ENCODE measurements around the gene HTR2B.

HTR2B gene

GRCh38 chr2:231134910-231135655, 10.2 kb upstream of the HTR2B start:
- no peak for TF ChIP-seq CTCF (IDR thresholded peaks at IDR 0.05; ENCODE audit: low read depth, low read length)
- no peak for DNase-seq (ENCODE audit: low read depth, low spot score)
- in situ Hi-C loops (cut with HindIII; ENCODE audit: low sequenced_read_pairs) = no loop called here
- no peak overlapping the region for H3K4me3 ChIP-seq (ENCODE audit: low read depth, low read length)

GRCh38 chr2:231133365-231134099, 8.7 kb upstream of the HTR2B start:
- no peak overlapping the region for H3K4me3 ChIP-seq (ENCODE audit: low read depth, low read length)
- DNase-seq (ENCODE audit: low read depth, low spot score) = no peak
- no peak for TF ChIP-seq CTCF (IDR thresholded peaks at IDR 0.05; ENCODE audit: low read depth, low read length)
- in situ Hi-C loops (cut with HindIII; ENCODE audit: low sequenced_read_pairs) = no loop called here

- H3K4me3 ChIP-seq (ENCODE audit: low read depth, low read length) = no peak overlapping the region
- TF ChIP-seq CTCF (IDR thresholded peaks at IDR 0.05; ENCODE audit: low read depth, low read length) = no peak
- in situ Hi-C loops (cut with HindIII; ENCODE audit: low sequenced_read_pairs) = no loop called here
Measured at GRCh38 chr2:231132129-231132528, 7.3 kb upstream of the HTR2B start.

GRCh38 chr2:231130336-231131056, 5.7 kb upstream of the HTR2B start:
- H3K4me3 ChIP-seq (ENCODE audit: low read depth, low read length) = no peak overlapping the region
- no peak for TF ChIP-seq CTCF (IDR thresholded peaks at IDR 0.05; ENCODE audit: low read depth, low read length)
- DNase-seq (ENCODE audit: low read depth, low spot score) = no peak
- in situ Hi-C loops (cut with HindIII; ENCODE audit: low sequenced_read_pairs) = no loop called here

More at GRCh38 chr2:231132129-231132528, 7.3 kb upstream of the HTR2B start:
- DNase-seq (ENCODE audit: low read depth, low spot score) = no peak

- in situ Hi-C loops (cut with HindIII; ENCODE audit: low sequenced_read_pairs) = no loop called here
- DNase-seq (ENCODE audit: low read depth, low spot score) = no peak
- TF ChIP-seq CTCF (IDR thresholded peaks at IDR 0.05; ENCODE audit: low read depth, low read length) = no peak
- no peak overlapping the region for H3K4me3 ChIP-seq (ENCODE audit: low read depth, low read length)
Measured at GRCh38 chr2:231129216-231129615, 4.4 kb upstream of the HTR2B start.

GRCh38 chr2:231128541-231128940, 3.7 kb upstream of the HTR2B start:
- H3K4me3 ChIP-seq (ENCODE audit: low read depth, low read length) = no peak overlapping the region
- no peak for DNase-seq (ENCODE audit: low read depth, low spot score)
- no peak for TF ChIP-seq CTCF (IDR thresholded peaks at IDR 0.05; ENCODE audit: low read depth, low read length)
- in situ Hi-C loops (cut with HindIII; ENCODE audit: low sequenced_read_pairs) = no loop called here
